ENCODE results near the gene PGK1.
"Not testable (repeated sequence)": the region's sequence is repeated elsewhere in the genome, so short reads cannot be mapped to it uniquely, and the experiment has no call there.

GRCh38 chrX:78147002-78147540, 43.0 kb downstream of the PGK1 start:
- TF ChIP-seq CTCF (conservative IDR thresholded peaks at IDR 0.05; ENCODE audit: low read depth, low read length); EZH2 (IDR thresholded peaks at IDR 0.05; ENCODE audit: low read length, unreplicated experiment); EZH2phosphoT487 (IDR thresholded peaks at IDR 0.05; ENCODE audit: borderline replicate concordance, low read length): not testable (repeated sequence)
